Islet of Langerhans (tissue), 1 donor: ENCODE results near the gene JAGN1.
"Not testable (repeated sequence)": the region's sequence is repeated elsewhere in the genome, so short reads cannot be mapped to it uniquely, and the experiment has no call there.

Experiments
- FAIRE-seq: peaks from one replicate; lab custom pipeline; 2011; peaks lifted over from hg19 to GRCh38; lab: Jason Lieb, UNC

Gene JAGN1

DNA sequence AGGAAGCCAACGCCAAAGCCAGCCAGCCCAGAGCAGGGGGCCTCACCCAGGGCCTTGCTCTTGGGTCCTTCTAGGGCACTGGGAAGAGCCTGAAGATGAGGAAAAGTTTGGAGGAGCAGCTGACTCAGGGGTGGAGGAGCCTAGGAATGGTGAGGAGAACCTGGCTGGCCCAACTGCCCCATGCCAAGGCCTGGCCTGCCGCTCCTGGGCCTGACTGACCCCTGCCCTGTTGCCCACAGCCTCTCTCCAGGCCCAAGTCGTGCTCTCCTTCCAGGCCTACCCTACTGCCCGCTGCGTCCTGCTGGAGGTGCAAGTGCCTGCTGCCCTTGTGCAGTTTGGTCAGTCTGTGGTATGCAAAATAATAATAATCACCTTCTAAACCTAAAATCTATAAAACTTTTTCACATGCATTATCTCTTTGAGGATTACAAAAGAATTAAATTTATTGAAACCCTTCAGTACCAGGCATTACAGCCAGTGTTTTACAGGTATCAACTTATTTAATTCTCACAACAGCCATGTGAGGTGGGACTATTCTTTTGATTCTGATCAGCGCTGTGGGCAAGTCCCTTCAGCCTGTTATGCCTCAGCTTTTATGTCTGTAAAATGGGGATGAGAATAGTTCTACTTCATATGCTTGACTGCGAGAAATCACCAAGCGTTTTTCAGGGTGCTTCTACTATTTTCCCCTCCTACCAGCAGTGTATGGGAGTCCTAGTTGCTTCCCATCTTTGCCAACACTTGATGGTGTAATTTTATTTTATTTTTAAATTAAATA lies 28.0 kb downstream of the JAGN1 start:
- FAIRE-seq: no peak

DNA sequence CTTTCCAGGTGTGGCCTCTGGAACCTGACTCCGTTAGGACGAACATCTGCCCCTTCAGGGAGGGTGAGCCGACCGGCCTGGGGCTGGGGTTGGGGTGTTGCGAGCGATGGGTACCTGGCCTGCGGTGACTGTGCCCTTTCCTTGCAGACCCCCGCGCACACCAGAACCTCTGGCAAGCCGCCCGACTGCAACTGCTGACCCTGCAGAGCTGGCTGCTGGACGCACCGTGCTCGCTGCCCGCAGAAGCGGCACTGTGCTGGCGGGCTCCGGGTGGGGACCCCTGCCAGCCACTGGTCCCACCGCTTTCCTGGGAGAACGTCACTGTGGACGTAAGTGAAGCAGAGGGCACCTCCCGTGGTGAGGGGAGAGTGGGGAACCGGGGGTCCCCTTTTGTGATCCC lies 37.7 kb downstream of the JAGN1 start:
- no peak for FAIRE-seq

DNA sequence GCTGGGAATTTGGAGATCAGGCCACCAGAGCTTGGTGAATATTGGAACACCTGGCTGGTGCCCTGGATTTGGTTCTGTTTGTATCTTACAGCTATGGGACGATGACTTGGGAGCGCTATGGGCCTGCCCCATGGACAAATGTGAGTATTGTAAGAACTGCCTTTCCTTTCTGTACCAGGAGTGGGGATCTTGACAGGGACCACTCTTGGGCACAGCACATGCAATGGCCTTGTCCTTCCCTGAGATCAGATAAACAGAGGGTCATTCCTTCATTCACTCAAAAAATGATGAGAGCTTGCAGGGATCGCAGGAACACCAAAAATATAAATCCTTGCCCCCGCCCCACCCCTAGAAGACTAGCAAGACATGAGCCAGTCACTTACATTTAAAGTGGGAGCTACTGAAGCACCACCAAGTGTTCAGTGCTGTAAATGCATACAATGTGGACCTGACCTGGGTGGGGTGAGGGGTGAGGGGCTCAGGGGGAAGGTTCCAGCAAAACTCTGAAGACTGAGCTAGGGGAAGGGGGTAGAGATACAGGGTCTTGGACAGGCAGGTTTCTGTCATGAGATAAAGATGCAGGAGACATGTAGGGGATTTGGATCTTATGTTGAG lies 40.5 kb downstream of the JAGN1 start:
- no peak for FAIRE-seq

DNA sequence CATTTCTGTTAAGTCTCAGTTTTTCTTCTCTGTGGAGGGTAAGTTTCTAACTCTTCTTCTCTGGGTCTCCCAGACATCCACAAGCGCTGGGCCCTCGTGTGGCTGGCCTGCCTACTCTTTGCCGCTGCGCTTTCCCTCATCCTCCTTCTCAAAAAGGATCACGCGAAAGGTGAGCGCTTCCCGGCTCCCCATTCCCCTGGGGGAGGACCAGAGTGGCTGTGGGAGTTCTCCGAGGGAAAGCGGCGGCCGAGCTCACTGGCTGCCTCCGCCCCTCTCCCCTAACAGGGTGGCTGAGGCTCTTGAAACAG lies 42.1 kb downstream of the JAGN1 start:
- no peak for FAIRE-seq

DNA sequence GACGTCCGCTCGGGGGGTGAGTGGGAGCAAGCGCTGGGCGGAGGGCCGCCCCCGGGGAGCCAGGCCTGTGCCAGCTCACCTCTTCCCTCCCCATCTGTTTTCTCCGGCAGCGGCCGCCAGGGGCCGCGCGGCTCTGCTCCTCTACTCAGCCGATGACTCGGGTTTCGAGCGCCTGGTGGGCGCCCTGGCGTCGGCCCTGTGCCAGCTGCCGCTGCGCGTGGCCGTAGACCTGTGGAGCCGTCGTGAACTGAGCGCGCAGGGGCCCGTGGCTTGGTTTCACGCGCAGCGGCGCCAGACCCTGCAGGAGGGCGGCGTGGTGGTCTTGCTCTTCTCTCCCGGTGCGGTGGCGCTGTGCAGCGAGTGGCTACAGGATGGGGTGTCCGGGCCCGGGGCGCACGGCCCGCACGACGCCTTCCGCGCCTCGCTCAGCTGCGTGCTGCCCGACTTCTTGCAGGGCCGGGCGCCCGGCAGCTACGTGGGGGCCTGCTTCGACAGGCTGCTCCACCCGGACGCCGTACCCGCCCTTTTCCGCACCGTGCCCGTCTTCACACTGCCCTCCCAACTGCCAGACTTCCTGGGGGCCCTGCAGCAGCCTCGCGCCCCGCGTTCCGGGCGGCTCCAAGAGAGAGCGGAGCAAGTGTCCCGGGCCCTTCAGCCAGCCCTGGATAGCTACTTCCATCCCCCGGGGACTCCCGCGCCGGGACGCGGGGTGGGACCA lies 42.6 kb downstream of the JAGN1 start:
- FAIRE-seq: no peak

DNA sequence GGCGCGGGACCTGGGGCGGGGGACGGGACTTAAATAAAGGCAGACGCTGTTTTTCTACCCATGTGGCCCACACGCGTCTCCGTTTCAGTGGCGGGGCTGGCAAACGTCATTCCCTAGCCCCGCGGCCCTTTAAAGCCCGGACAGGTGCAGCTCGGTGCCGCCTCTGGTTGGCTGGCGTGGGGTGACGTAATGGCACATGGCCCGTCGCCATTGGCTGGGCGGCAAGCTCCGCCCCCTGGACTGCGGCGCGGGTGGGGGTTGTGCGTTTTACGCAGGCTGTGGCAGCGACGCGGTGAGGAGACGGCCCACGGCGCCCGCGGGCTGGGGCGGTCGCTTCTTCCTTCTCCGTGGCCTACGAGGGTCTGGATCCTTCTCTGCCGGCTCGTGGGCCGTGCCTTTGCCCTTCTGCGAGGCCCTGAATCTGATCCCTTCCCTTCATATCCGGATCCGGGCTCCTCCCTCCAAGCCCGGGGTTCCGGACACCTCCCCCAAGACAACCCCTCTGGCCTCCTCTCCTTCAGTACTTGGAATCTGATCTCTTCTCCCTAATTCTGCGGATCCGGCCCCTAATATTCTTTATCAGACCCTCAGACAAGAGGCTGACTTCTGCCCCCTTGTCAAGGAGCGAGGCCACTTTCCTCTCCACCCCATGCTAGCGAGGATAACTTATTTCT lies 43.3 kb downstream of the JAGN1 start, which contains the start of gene CRELD1:
TSS of gene CRELD1 (plus strand) at position 274 of the 674 bp plus-strand sequence. CDS start 605 bp downstream, outside the sequence.
- FAIRE-seq: peak; percentile 17

DNA sequence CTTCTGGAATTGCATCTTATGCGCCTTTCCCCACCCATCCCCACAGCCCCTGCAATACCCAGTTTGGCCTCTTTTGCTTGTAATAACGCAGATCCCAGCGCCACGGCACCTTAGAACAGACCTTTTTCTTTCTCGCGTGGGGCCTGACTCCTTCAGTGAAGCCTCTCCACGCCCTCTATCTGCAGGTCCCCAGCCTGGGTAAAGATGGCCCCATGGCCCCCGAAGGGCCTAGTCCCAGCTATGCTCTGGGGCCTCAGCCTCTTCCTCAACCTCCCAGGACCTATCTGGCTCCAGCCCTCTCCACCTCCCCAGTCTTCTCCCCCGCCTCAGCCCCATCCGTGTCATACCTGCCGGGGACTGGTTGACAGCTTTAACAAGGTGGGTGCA lies 43.8 kb downstream of the JAGN1 start:
- FAIRE-seq: no peak

DNA sequence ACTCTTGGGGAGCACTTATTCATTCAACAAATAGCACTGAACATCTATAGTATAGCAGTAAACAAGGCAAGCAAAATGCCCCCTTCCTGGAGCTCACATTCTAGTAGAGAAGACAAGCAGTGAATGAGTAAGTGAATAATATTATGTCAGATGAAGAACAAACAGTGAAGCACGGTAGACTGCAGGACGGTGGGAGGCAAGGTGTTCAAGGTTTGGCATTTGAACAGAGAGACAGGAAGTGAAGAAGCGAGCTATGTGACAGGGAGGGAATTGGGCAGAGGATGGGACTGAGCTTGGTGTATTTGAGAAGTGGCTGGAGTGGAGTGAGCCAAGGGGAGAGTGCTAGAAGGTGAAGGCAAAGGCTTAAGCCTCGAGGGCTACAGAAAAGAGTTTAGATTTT lies 44.6 kb downstream of the JAGN1 start:
- FAIRE-seq: no peak

DNA sequence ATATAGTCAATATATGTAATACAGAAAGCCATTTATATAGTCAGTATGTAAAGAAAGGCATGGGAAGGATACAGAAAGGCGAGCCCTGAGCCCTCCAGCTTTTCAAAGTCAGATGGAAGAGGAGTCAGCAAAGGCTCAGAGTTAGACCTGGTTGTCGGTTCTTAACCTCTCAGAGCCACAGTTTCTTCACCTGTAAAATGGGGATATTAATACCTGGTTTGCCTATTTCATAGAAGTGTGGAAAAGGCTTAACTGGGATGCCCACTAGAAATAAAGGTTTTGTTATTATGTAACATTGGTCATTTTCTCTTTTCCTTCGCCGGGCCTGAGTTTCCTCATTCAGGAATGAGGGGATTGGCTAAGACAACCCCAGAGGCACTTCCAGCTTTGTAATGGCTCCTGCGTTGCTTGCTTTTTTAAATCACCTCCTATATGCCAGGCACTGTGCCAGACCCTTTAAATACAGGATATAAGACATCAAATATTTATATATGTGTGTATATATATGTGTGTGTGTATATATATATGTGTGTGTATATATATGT lies 45.6 kb downstream of the JAGN1 start:
- no peak for FAIRE-seq

DNA sequence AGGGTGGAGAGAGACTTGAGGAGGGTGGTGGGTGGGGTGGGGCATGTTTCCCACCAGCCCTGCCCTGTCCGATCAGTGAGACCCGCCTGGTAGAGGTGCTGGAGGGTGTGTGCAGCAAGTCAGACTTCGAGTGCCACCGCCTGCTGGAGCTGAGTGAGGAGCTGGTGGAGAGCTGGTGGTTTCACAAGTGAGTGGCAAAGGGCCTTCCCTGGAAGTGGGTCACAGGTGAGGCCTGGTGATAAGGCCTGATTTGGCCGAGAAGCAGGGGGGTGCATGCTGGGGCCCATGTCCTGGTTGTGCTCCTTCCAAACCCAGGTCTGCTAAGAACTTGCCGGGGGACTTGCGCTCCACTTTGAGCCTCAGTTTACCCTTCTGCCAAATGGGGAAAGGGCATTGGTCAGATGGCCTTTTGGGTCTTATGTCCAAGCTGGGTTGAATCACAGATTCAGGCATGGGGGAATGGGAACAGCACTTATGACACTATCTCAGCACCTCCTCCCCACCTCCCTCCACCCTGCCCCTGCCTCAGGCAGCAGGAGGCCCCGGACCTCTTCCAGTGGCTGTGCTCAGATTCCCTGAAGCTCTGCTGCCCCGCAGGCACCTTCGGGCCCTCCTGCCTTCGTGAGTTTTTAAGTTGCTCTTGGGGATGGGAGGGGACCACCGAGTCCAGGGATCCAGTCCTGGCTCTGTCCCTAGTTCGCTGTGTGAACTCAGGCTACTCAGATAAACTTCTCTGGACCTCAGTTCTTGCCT lies 47.3 kb downstream of the JAGN1 start:
- FAIRE-seq: no peak

DNA sequence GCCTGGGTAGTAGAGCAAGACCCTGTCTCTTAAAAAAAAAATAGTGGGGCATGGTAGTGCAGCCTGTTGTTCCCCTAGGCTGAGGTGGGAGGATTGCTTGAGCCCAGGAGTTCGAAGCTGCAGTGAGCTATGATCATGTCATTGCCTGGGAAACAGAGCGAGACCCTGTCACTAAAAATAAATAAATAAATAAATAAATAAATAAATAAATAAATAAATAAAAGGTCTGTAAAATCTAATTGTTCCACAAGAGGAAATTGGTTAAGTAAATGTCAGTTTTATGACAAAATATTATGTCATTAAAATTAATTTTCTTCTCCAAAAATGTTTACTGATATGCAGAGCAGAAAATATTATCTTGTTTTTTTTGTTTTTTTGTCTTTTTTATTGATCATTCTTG lies 48.6 kb downstream of the JAGN1 start:
- FAIRE-seq: no peak

DNA sequence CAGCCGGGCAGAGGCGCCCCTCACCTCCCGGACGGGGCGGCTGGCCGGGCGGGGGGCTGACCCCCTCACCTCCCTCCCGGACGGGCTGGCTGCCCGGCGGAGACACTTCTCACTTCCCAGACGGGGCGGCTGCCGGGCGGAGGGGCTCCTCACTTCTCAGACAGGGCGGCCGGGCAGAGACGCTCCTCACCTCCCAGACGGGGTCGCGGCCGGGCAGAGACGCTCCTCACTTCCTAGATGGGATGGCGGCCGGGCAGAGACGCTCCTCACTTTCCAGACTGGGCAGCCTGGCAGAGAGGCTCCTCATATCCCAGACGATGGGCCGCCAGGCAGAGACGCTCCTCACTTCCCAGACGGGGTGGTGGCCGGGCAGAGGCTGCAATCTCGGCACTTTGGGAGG lies 49.5 kb downstream of the JAGN1 start:
- not testable (repeated sequence) for FAIRE-seq

DNA sequence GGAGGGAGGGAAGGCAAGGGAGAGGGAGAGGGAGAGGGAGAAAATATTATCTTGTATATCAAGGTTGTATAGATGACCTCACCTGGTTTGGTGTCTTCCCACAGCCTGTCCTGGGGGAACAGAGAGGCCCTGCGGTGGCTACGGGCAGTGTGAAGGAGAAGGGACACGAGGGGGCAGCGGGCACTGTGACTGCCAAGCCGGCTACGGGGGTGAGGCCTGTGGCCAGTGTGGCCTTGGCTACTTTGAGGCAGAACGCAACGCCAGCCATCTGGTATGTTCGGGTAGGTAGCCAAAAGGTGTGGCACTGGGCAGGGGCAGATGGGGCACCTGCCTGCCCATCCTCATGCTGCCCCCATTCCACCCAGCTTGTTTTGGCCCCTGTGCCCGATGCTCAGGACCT lies 50.3 kb downstream of the JAGN1 start:
- FAIRE-seq: no peak

DNA sequence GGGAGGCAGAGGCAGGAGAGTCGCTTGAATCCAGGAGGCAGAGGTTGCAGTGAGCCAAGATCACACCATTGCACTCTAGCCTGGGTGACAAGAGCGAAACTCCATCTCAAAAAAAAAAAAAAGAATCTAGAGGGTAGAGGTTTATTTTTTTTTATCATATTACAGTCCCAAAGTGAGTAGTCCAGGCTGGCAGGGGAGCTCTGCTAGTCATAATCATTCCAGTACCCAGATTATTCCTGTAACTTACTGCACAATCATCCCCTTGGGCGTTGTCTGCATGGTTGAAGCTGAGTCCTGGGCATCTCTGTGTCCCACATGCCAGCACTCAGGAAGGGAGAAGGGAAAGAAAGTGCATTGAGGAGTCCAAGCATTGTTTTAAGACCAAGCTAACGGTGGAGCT lies 51.8 kb downstream of the JAGN1 start:
- no peak for FAIRE-seq

DNA sequence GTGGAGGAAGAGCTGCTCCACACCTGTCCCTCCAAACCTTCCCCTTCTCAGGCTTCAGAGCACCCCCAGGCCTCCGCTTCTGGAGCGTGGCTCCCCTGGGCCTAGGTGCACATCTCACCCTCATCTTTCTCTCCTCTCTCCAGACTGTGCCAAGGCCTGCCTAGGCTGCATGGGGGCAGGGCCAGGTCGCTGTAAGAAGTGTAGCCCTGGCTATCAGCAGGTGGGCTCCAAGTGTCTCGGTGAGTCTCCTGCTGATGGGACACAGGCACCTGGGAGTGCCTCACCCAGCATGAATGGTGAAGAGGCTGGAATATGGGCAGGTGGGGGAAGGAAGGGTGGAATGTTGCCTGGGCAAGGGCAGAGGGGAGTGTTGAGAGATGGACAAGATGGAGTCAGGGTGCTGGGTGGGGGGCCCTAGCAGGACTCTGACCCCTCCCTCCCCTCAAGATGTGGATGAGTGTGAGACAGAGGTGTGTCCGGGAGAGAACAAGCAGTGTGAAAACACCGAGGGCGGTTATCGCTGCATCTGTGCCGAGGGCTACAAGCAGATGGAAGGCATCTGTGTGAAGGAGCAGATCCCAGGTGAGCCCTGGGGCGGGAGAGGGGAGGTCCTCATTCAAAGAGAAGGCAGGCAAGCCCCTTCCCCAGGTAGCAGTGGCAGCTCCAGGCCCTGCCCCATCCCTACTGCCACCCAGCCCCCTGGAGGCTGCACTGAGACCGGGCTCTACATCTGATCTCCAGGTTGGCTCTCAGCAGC lies 52.7 kb downstream of the JAGN1 start:
- no peak for FAIRE-seq
